ENCODE measurements around the gene EEF1AKMT2. TPM values are rescaled to one million over a fixed set of nuclear protein-coding genes. Genes with fewer than 3 reads are reported as not detected.

EEF1AKMT2 gene
- total RNA-seq, 1 donor from 2014 or later = 14.1 TPM

DNA sequence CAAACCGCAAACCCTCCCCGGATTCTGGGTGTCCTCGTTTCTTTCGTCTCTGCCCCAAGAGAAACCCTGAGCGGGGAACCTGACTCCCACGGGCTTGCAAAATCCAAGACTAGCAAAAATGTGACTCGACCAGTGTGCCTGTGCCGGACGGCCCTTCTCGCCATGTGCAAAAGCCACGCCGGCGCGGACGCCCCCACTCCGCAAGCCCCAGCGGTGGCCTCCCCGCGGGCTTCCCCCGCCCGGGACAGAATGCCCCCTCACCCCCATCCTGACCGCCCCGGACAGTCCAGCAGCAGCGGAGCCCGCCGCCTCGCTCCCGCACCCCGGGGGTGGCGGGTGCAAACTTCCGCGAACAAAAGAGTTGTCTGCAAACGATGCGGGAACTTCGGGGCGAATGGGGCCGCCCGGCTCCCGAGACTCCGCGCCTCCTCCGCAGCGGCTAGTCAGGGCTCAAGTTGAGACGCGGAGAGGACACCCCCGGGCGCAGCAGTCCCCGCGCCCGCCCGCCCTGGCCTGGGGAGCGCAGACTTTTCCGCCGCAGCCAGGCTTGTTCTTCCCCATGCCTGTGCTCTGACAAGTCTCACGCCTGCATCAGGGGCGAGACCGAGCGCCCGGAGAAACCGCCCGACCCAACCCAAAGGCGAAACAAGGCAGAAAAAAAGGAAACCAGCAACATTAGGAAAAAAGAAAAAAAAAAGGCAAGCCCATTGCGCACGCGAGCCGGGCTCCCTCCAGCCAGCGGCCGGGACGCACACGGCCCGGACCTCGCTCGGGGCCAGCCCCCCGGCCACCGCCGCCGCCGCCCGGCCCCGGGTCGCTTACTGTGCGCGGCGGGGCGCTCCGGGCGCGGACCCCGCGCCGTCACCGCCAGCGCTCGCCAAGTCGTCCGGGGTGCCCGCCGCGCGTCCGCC is 48.2 kb downstream of the EEF1AKMT2 start:
- Histone ChIP-seq H3K4me3 (peak overlapping the region; percentile 78), H3K27ac (peak overlapping the region; percentile 88), H3K9me3 (no peaks in the 10 kb centered on the region), H3K27me3 (ENCODE audit: low read depth) (no peaks in the 10 kb centered on the region), H3K4me1 (peaks cover 59% of the 10 kb centered on the region), H3K36me3 (peaks cover 12% of the 10 kb centered on the region)
- TF ChIP-seq, protein P1, sequence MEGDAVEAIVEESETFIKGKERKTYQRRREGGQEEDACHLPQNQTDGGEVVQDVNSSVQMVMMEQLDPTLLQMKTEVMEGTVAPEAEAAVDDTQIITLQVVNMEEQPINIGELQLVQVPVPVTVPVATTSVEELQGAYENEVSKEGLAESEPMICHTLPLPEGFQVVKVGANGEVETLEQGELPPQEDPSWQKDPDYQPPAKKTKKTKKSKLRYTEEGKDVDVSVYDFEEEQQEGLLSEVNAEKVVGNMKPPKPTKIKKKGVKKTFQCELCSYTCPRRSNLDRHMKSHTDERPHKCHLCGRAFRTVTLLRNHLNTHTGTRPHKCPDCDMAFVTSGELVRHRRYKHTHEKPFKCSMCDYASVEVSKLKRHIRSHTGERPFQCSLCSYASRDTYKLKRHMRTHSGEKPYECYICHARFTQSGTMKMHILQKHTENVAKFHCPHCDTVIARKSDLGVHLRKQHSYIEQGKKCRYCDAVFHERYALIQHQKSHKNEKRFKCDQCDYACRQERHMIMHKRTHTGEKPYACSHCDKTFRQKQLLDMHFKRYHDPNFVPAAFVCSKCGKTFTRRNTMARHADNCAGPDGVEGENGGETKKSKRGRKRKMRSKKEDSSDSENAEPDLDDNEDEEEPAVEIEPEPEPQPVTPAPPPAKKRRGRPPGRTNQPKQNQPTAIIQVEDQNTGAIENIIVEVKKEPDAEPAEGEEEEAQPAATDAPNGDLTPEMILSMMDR (IDR thresholded peaks at IDR 0.05) = no peak
- peak; percentile 69 for DNase-seq
- ATAC-seq = peak; percentile 21 to 37
- intact Hi-C loops (cut with DNase I) = loop anchor here (10.0 kb wide), 2 partner anchors 109 to 209 kb away; no protein-coding TSS in a partner anchor

DNA sequence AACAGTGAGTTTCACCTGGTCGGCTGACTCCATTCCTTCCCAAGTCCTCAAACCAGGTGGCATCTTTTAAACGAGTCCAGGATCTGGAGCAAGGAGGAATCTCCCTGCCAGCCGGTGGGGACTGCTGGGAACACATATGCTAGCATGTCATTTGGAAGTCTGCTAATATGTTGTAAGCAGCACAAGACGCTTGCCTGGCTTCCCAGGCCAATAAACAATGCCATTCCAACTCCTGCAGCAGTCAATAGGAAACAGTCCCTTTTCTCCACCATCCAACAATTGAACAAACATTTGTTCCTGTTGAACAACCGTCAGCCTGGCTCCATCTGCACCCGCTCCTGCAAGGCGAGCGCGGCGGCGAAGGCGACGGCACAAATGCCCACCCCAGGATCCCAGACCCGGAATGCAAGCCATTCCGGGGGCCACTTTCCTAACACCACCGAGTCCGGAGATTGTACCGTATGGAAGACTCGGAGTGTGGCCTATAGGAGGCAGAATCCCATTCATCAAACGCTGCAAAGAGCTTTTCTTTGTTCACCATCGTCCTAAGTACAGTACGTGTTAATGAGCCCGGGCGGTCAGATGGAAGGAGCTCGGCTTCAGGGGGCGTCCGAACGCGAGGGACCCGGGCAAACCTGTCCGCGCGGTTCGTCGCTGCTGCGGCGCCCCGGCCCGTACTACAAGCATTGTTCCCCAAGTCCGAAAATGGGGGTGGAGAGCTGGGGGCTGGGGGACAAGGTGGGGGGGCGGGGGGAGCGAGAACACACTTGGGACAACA is 49.1 kb downstream of the EEF1AKMT2 start:
- Histone ChIP-seq H3K27me3 (ENCODE audit: low read depth) (no peaks in the 10 kb centered on the region), H3K4me1 (peaks cover 67% of the 10 kb centered on the region), H3K36me3 (peaks cover 5% of the 10 kb centered on the region), H3K9me3 (no peaks in the 10 kb centered on the region), H3K4me3 (peak overlapping the region; percentile 78), H3K27ac (peak overlapping the region; percentile 88)
- intact Hi-C loops (cut with DNase I) = loop anchor here (10.0 kb wide), 2 partner anchors 108 to 208 kb away; no protein-coding TSS in a partner anchor
- ATAC-seq (peak; percentile 0 to 1), DNase-seq (no peak)
- TF ChIP-seq, protein P1 (IDR thresholded peaks at IDR 0.05) = peak; percentile 9

DNA sequence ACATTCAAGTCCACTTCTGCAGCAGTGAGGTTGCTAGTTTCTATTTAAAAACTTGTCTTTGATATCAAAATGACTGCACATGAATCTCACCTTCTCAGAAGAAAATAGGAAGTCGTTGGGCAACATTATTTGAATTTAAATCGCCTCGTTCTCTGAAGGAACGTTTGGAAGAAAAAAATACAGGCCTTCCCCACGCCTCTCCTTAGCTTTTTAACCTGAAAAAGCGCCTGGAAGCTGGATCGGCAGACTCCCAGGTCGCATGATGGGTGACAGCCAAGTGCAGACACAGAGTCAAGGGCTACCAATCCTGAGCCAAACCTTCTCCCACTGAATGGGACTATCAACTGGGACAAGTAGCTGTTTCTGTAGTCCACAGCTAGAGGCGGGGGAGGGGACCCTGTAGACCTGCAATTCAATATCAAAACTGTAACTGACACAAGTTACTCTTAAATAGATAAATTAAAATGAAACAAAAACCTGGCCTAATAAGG is 49.7 kb downstream of the EEF1AKMT2 start:
- TF ChIP-seq, protein P1 (IDR thresholded peaks at IDR 0.05) = no peak
- H3K4me3 ChIP-seq = peak overlapping the region; percentile 78
- H3K4me1 ChIP-seq = peaks cover 74% of the 10 kb centered on the region
- no peaks in the 10 kb centered on the region for H3K9me3 ChIP-seq
- no peaks in the 10 kb centered on the region for H3K36me3 ChIP-seq
- intact Hi-C loops (cut with DNase I) = loop anchor here (10.0 kb wide), 2 partner anchors 107 to 207 kb away; no protein-coding TSS in a partner anchor
- no peak for ATAC-seq
- no peak for DNase-seq
- H3K27ac ChIP-seq = peak overlapping the region; percentile 88
- H3K27me3 ChIP-seq (ENCODE audit: low read depth) = no peaks in the 10 kb centered on the region

DNA sequence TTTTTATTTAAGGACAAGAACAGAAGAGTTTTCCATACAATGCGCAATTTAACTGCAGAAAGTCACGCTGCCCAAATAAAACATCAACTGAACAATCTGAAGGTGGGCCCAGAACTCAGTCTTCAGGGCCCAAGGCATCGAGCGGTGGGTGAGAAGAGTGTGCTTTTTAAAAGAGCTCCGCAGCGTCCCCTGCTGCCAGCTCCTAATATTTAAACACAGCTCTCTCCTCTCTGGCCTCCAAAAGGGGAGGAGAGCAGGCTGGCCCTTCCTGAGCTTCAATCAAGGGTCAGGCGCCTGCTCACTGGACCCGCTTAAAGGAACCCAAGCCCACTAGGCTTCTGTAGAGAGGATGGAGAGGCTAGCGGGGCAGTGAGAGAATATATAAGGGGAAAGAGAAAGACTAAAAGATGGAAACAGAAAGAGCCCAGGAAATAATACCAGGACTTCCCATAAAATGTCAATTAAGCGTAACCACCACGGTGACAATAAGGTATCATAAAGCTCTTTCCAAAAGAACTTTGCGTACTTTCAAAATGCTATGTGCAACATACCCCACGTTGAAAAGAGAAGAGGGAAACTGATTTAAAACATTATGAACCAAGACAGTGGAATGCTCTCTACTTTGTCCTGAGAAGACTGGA is 50.3 kb downstream of the EEF1AKMT2 start:
- ATAC-seq (peak; percentile 72 to 78), DNase-seq (peak; percentile 88)

More for the DNA sequence above, 50.3 kb downstream of the EEF1AKMT2 start:
- peak overlapping the region; percentile 88 for H3K27ac ChIP-seq
- no peaks in the 10 kb centered on the region for H3K36me3 ChIP-seq
- peaks cover 79% of the 10 kb centered on the region for H3K4me1 ChIP-seq
- intact Hi-C loops (cut with DNase I) = loop anchor here (10.0 kb wide), 2 partner anchors 107 to 207 kb away; no protein-coding TSS in a partner anchor
- peak overlapping the region; percentile 78 for H3K4me3 ChIP-seq
- TF ChIP-seq, protein P1 (IDR thresholded peaks at IDR 0.05) = peak; percentile 86
- H3K9me3 ChIP-seq = no peaks in the 10 kb centered on the region
- no peaks in the 10 kb centered on the region for H3K27me3 ChIP-seq (ENCODE audit: low read depth)

Measured in lower lobe of right lung (tissue), 2 donors.